HCT116 (cell line): ENCODE results near the gene SLC4A4.

Experiments used
- ATF3 ChIP-seq: IDR thresholded peaks from 2 replicates; pipeline ENCODE4 v1.6.1; 2012
- CTCF ChIP-seq, 3 experiments: fragments of 200-600 bp in 1 of 3; sonication (generic) in 1 of 3; IDR thresholded peaks in 2 of 3; conservative IDR thresholded peaks in 1 of 3; 2 replicates each; pipeline ENCODE4 v1.5.1; 2012 to 2017; ENCODE audit warnings: low read depth in 2 of 3, low read length in 2 of 3, antibody characterized with exemption in 1 of 3, borderline replicate concordance in 1 of 3, control low read depth in 1 of 3, mild to moderate bottlenecking in 1 of 3, mixed read lengths in 1 of 3, mixed run types in 1 of 3, moderate library complexity in 1 of 3; ENCODE audit not compliant: insufficient read depth in 1 of 3
- EZH2 ChIP-seq: fragments of 200-600 bp; sonication (generic); IDR thresholded peaks from 2 replicates; pipeline ENCODE4 v1.6.1; 2017; ENCODE audit warnings: antibody characterized with exemption, mixed run types
- JUND ChIP-seq: IDR thresholded peaks from 2 replicates; pipeline ENCODE4 v1.6.1; 2012
- POLR2A ChIP-seq: IDR thresholded peaks from 2 replicates; pipeline ENCODE4 v1.7.0; 2011; ENCODE audit warnings: borderline replicate concordance; ENCODE audit not compliant: insufficient read depth, insufficient read length; ENCODE audit errors: extremely low read depth
- POLR2AphosphoS5 ChIP-seq: IDR thresholded peaks from 2 replicates; pipeline ENCODE4 v1.6.1; 2011; ENCODE audit warnings: mild to moderate bottlenecking, low read depth, low read length, moderate library complexity
- RAD21 ChIP-seq: IDR thresholded peaks from 2 replicates; pipeline ENCODE4 v1.6.1; 2012; ENCODE audit warnings: low read depth, mild to moderate bottlenecking
- REST ChIP-seq: IDR thresholded peaks from 2 replicates; pipeline ENCODE4 v1.6.1; 2012; ENCODE audit warnings: low read depth
- SIN3A ChIP-seq: IDR thresholded peaks from 2 replicates; pipeline ENCODE4 v1.6.1; 2012; ENCODE audit warnings: low read depth
- SRF ChIP-seq: IDR thresholded peaks from 2 replicates; pipeline ENCODE4 v1.6.1; 2012; ENCODE audit warnings: low read depth

- TF ChIP-seq RAD21 (no peak), EZH2 (no peak), CTCF (IDR thresholded peaks at IDR 0.05 in 2 of 3, conservative IDR thresholded peaks at IDR 0.05 in 1 of 3; ENCODE audit: borderline replicate concordance in 1 of 3, insufficient read depth in 1 of 3, low read depth in 2 of 3, low read length in 2 of 3) (no peak), SRF (no peak), POLR2A (no peak), JUND (no peak), REST (no peak), ATF3 (no peak), POLR2AphosphoS5 (no peak), SIN3A (no peak)
These were observed 256.8 kb downstream of the SLC4A4 start for GRCh38 chr4:71595576-71596108.
